Measurements from ENCODE around the gene PTTG1IP.
"Not testable (repeated sequence)": the region's sequence is repeated elsewhere in the genome, so short reads cannot be mapped to it uniquely, and the experiment has no call there.

The PTTG1IP gene

DNA sequence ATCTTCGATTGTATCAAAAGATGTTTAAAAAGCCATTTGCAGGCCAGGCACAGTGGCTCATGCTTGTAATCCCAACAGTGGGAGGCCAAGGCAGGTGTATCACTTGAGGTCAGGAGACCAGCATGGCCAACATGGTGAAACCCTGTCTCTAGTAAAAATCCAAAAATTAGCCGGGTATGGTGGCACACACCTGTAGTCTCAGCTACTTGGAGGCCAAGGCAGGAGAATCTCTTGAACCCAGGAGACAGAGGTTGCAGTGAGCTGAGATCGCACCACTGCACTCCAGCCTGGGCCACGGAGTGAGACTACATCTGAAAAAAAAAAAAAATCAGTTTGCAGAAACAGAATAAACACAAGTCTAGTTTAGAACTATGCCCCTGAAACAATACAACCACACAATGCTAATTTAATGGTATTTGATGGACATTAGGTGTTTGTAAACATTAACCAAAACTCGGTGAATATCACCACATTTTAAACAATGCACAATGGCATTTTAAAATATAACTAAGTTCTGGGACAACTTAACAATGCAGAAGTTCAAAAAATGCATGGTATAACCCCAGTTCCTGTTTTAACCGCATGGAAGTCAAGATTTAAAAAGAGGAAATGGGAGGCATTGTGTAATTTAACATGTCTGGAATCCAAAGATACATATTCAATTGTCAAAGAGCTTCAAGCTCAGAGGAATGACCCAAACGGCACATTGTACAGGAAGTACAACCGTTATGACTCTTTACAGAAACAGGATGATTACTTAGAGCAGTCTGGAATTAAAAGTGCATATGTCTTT lies 7.1 kb upstream of the PTTG1IP start:
- Histone ChIP-seq H3K4me1 (ENCODE audit: insufficient read depth, low read length) (peaks cover 2% of the 10 kb centered on the region; the same call in 1 of the 2 replicates), H3K27ac (ENCODE audit: low read length) (no peak overlapping the region), H4K20me1 (ENCODE audit: insufficient read depth, low read length) (no peaks in the 10 kb centered on the region), H3K9ac (ENCODE audit: low read depth, low read length) (no peak overlapping the region), H3K36me3 (ENCODE audit: insufficient read depth, low read length) (peaks cover 2% of the 10 kb centered on the region; the same call in 1 of the 2 replicates), H3K4me3 (ENCODE audit: low read depth in 1 of 2, low read length in 2 of 2) (no peak overlapping the region), H2AFZ (ENCODE audit: low read depth, low read length) (no peak overlapping the region), H3K79me2 (ENCODE audit: insufficient read depth, low read length) (no peaks in the 10 kb centered on the region), H3K27me3 (ENCODE audit: insufficient read depth, low read length, poor library complexity) (peaks cover 6% of the 10 kb centered on the region), H3K9me3 (ENCODE audit: insufficient read depth, low read length, severe bottlenecking) (no peaks in the 10 kb centered on the region), H3K4me2 (ENCODE audit: insufficient read depth, low read length) (no peak overlapping the region)
- DNase-seq (no peak), ATAC-seq (ENCODE audit: insufficient read depth, low read depth) (0 out of 3 replicates have a peak, but pooled peaks have one; percentile 41)
- TF ChIP-seq EZH2 (IDR thresholded peaks at IDR 0.05; ENCODE audit: borderline replicate concordance, low read depth, low read length, severe bottlenecking) = no peak
- TF ChIP-seq, protein P1, sequence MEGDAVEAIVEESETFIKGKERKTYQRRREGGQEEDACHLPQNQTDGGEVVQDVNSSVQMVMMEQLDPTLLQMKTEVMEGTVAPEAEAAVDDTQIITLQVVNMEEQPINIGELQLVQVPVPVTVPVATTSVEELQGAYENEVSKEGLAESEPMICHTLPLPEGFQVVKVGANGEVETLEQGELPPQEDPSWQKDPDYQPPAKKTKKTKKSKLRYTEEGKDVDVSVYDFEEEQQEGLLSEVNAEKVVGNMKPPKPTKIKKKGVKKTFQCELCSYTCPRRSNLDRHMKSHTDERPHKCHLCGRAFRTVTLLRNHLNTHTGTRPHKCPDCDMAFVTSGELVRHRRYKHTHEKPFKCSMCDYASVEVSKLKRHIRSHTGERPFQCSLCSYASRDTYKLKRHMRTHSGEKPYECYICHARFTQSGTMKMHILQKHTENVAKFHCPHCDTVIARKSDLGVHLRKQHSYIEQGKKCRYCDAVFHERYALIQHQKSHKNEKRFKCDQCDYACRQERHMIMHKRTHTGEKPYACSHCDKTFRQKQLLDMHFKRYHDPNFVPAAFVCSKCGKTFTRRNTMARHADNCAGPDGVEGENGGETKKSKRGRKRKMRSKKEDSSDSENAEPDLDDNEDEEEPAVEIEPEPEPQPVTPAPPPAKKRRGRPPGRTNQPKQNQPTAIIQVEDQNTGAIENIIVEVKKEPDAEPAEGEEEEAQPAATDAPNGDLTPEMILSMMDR (IDR thresholded peaks at IDR 0.05; ENCODE audit: borderline replicate concordance, extremely low read depth, low read length, poor library complexity, severe bottlenecking) = no peak

DNA sequence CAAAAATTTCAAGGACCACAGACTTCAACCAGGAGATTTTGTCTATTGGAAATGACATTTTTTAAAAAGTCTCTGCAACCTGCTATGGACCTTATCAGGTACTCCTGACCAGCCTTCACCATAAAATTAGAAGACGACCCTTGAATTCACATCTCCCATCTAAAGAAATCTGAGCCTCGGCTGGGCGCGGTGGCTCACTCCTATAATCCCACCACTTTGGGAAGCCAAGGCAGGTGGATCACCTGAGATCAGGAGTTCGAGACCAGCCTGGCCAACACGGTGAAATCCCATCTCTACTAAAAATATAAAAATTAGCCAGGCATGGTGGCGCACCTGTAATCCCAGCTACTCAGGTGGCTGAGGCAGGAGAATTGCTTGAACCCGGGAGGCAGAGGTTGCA lies 5.7 kb upstream of the PTTG1IP start:
- H3K4me2 ChIP-seq (ENCODE audit: insufficient read depth, low read length) = not testable (repeated sequence)
- H3K4me1 ChIP-seq (ENCODE audit: insufficient read depth, low read length) = peaks cover 16% of the 10 kb centered on the region

DNA sequence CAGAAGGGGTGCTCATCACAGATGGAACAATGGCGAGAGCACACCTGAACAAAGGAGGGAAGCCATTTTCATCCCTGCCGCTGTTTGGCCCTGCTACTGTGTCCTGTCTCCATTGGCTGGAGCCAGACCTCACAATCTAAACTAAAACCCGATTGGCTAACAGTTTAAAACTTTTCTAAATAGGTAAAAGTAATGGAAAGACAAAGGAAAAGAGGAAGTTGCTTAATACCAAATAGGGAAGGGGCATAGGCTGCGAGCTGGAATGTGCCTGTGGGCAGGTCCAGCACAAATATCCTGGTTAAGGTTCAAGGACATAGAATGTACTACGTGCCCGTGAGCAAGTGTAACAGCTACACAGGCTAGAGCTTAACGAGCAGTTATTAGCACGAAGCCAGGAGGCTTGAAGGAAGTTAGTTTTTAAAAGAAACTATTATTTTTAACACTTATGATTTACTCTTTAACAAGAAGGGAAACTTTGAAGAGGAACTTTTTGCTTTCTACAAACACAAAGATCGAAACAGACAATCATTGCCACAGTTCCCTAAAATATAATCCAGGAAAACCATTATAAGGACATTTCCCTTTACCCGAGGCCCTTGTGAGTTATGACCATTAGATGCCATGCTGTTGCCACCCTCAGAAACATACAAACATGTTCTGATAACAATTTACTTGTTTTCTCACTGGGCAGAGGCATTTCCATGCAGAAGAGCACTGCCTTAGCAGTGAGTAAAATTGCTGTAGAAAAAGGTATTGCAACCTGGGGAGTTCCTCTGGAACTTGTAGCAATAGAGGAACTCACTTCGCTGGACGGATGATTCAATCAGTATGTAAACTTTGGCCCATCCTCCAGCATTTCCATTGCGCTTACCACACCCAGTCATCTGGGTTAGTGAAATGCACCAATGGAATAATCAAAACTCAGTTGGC lies 4.8 kb upstream of the PTTG1IP start:
- Histone ChIP-seq H3K4me3 (ENCODE audit: low read depth in 1 of 2, low read length in 2 of 2) (no peak overlapping the region), H3K79me2 (ENCODE audit: insufficient read depth, low read length) (peaks cover under 1% of the 10 kb centered on the region; the same call in 1 of the 2 replicates), H3K27ac (ENCODE audit: low read length) (no peak overlapping the region), H3K4me1 (ENCODE audit: insufficient read depth, low read length) (peaks cover 20% of the 10 kb centered on the region), H3K27me3 (ENCODE audit: insufficient read depth, low read length, poor library complexity) (peaks cover 23% of the 10 kb centered on the region), H3K9ac (ENCODE audit: low read depth, low read length) (no peak overlapping the region), H3K4me2 (ENCODE audit: insufficient read depth, low read length) (no peak overlapping the region), H3K9me3 (ENCODE audit: insufficient read depth, low read length, severe bottlenecking) (no peaks in the 10 kb centered on the region), H3K36me3 (ENCODE audit: insufficient read depth, low read length) (no peaks in the 10 kb centered on the region), H2AFZ (ENCODE audit: low read depth, low read length) (no peak overlapping the region), H4K20me1 (ENCODE audit: insufficient read depth, low read length) (no peaks in the 10 kb centered on the region)
- DNase-seq = no peak
- no peak for ATAC-seq (ENCODE audit: insufficient read depth, low read depth)
- TF ChIP-seq, protein P1 (IDR thresholded peaks at IDR 0.05; ENCODE audit: borderline replicate concordance, extremely low read depth, low read length, poor library complexity, severe bottlenecking) = no peak
- no peak for TF ChIP-seq EZH2 (IDR thresholded peaks at IDR 0.05; ENCODE audit: borderline replicate concordance, low read depth, low read length, severe bottlenecking)

More for the DNA sequence above, 5.7 kb upstream of the PTTG1IP start:
- DNase-seq; H4K20me1 ChIP-seq (ENCODE audit: insufficient read depth, low read length); H3K9me3 ChIP-seq (ENCODE audit: insufficient read depth, low read length, severe bottlenecking); H3K4me3 ChIP-seq (ENCODE audit: low read depth in 1 of 2, low read length in 2 of 2); ATAC-seq (ENCODE audit: insufficient read depth, low read depth); H3K36me3 ChIP-seq (ENCODE audit: insufficient read depth, low read length); H3K79me2 ChIP-seq (ENCODE audit: insufficient read depth, low read length); H2AFZ ChIP-seq (ENCODE audit: low read depth, low read length); H3K27ac ChIP-seq (ENCODE audit: low read length); H3K9ac ChIP-seq (ENCODE audit: low read depth, low read length): not testable (repeated sequence)
- H3K27me3 ChIP-seq (ENCODE audit: insufficient read depth, low read length, poor library complexity) = peaks cover 20% of the 10 kb centered on the region
